ENCODE data around the gene ARSK.

Gene ARSK

DNA sequence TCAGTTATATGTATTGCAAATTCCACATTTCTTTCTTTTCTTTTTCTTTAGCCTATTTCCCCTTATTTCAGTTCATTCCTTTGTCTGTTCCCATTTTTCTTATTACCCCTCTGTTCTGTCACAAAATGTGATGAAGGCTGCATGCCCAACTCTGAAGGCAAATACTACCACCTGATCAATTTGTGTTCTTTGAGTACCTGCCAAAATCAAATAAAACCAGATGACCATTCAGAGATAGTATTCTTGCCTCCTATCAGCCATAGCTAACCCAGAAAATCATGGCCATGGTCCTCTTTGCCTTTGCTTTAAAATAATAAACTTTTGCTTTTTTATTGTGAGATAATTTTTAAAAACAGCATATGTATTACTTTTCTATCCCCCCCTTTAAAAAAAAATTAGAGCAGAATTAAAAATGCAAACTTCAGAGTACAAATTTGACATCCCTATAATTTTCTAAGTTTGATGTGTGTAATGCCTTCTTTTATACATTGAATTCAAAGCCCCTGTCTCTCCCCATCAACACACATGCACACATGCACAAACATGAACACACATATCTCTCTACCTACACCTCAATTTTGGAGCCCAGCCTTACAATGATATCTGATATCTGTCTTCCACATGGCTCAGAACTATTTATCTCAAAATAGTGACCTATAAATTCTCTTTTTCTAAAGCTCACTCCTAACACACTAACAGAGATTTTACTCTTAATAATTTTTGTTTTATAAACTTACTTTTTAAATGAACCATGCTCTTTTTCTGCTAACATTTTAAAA, 95.1 kb downstream of the ARSK start:
- ChIA-PET CTCF (interaction anchor here (0.7 to 6.8 kb wide), 3 partner anchors 14 to 298 kb away, joined by 3 to 44 read pairs (median 4); no protein-coding TSS in a partner anchor), POLR2A (no interaction called here)
- TF ChIP-seq ZNF701 (tag by site-specific recombination; IDR thresholded peaks at IDR 0.05) = no peak
- no peak for TF ChIP-seq EGR2 (tag by site-specific recombination; IDR thresholded peaks at IDR 0.05; ENCODE audit: low read depth)
- TF ChIP-seq, protein P1, sequence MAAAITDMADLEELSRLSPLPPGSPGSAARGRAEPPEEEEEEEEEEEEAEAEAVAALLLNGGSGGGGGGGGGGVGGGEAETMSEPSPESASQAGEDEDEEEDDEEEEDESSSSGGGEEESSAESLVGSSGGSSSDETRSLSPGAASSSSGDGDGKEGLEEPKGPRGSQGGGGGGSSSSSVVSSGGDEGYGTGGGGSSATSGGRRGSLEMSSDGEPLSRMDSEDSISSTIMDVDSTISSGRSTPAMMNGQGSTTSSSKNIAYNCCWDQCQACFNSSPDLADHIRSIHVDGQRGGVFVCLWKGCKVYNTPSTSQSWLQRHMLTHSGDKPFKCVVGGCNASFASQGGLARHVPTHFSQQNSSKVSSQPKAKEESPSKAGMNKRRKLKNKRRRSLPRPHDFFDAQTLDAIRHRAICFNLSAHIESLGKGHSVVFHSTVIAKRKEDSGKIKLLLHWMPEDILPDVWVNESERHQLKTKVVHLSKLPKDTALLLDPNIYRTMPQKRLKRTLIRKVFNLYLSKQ (tag by site-specific recombination; IDR thresholded peaks at IDR 0.05; ENCODE audit: borderline replicate concordance) = no peak
- no peak for TF ChIP-seq FEZF1 (tag by site-specific recombination; IDR thresholded peaks at IDR 0.05)
- no peak for TF ChIP-seq ZNF629 (tag by site-specific recombination; IDR thresholded peaks at IDR 0.05)
- TF ChIP-seq, protein P2, sequence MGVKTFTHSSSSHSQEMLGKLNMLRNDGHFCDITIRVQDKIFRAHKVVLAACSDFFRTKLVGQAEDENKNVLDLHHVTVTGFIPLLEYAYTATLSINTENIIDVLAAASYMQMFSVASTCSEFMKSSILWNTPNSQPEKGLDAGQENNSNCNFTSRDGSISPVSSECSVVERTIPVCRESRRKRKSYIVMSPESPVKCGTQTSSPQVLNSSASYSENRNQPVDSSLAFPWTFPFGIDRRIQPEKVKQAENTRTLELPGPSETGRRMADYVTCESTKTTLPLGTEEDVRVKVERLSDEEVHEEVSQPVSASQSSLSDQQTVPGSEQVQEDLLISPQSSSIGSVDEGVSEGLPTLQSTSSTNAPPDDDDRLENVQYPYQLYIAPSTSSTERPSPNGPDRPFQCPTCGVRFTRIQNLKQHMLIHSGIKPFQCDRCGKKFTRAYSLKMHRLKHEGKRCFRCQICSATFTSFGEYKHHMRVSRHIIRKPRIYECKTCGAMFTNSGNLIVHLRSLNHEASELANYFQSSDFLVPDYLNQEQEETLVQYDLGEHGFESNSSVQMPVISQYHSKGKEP (tag by site-specific recombination; IDR thresholded peaks at IDR 0.05) = no peak
- no peak for TF ChIP-seq GLI4 (tag by site-specific recombination; IDR thresholded peaks at IDR 0.05)
- no peak for TF ChIP-seq TCF7L2 (IDR thresholded peaks at IDR 0.05; ENCODE audit: borderline replicate concordance, low read depth, low read length)
- TF ChIP-seq ZNF138 (tag by site-specific recombination; IDR thresholded peaks at IDR 0.05; ENCODE audit: borderline replicate concordance) = no peak
- no peak for TF ChIP-seq ZNF302 (tag by site-specific recombination; IDR thresholded peaks at IDR 0.05; ENCODE audit: low read depth)
- no peak for TF ChIP-seq ZNF792 (tag by site-specific recombination; IDR thresholded peaks at IDR 0.05)
- TF ChIP-seq GLIS1 (tag by site-specific recombination; IDR thresholded peaks at IDR 0.05) = no peak
- TF ChIP-seq ZNF501 (tag by site-specific recombination; IDR thresholded peaks at IDR 0.05) = no peak
- TF ChIP-seq SCRT1 (tag by site-specific recombination; IDR thresholded peaks at IDR 0.05; ENCODE audit: borderline replicate concordance) = no peak
- no peak for TF ChIP-seq ZNF670 (tag by site-specific recombination; IDR thresholded peaks at IDR 0.05; ENCODE audit: low read depth)
- TF ChIP-seq ZNF571 (tag by site-specific recombination; IDR thresholded peaks at IDR 0.05) = no peak
- TF ChIP-seq ZNF707 (tag by site-specific recombination; IDR thresholded peaks at IDR 0.05) = no peak
- TF ChIP-seq ZFP69B (tag by site-specific recombination; IDR thresholded peaks at IDR 0.05) = no peak
- TF ChIP-seq ZNF24 (tag by site-specific recombination; IDR thresholded peaks at IDR 0.05) = no peak
- TF ChIP-seq ZBTB21 (tag by site-specific recombination; IDR thresholded peaks at IDR 0.05) = no peak
- Histone ChIP-seq H3K9me3 (ENCODE audit: control insufficient read depth, insufficient read depth, low read depth, low read length) (no peaks in the 10 kb centered on the region), H3K27ac (ENCODE audit: extremely low read depth, low read depth, low read length) (no peak overlapping the region), H3K36me3 (ENCODE audit: control insufficient read depth in 2 of 2, insufficient read depth in 1 of 2, low read length in 2 of 2) (peaks cover 0 to 8% of the 10 kb centered on the region in 2 experiments; a peak in 1 of 3 replicates), H3K4me3 (ENCODE audit: low read depth, low read length) (no peak overlapping the region), H3K4me1 (ENCODE audit: control insufficient read depth, insufficient read depth, low read length) (peaks cover 5% of the 10 kb centered on the region; the same call in 1 of the 2 replicates)

GRCh38 chr5:95652849-95653248, 97.9 kb downstream of the ARSK start:
- Histone ChIP-seq H3K4me3 (ENCODE audit: low read depth, low read length) (no peak overlapping the region), H3K36me3 (ENCODE audit: control insufficient read depth in 2 of 2, insufficient read depth in 1 of 2, low read length in 2 of 2) (peaks cover 0 to 8% of the 10 kb centered on the region in 2 experiments; a peak in 1 of 3 replicates), H3K27ac (ENCODE audit: extremely low read depth, low read depth, low read length) (no peak overlapping the region), H3K9me3 (ENCODE audit: control insufficient read depth, insufficient read depth, low read depth, low read length) (no peaks in the 10 kb centered on the region), H3K4me1 (ENCODE audit: control insufficient read depth, insufficient read depth, low read length) (peaks cover 1% of the 10 kb centered on the region; the same call in 1 of the 2 replicates)
- TF ChIP-seq ZNF292 (tag by site-specific recombination; IDR thresholded peaks at IDR 0.05; ENCODE audit: borderline replicate concordance, low read depth) (no peak), ZNF544 (tag by site-specific recombination; IDR thresholded peaks at IDR 0.05) (no peak), ZNF114 (tag by site-specific recombination; IDR thresholded peaks at IDR 0.05) (no peak), ZNF426 (tag by site-specific recombination; IDR thresholded peaks at IDR 0.05) (no peak), ZNF239 (tag by site-specific recombination; IDR thresholded peaks at IDR 0.05) (no peak), ZNF830 (tag by site-specific recombination; IDR thresholded peaks at IDR 0.05; ENCODE audit: low read depth) (no peak)
- TF ChIP-seq, protein P3, sequence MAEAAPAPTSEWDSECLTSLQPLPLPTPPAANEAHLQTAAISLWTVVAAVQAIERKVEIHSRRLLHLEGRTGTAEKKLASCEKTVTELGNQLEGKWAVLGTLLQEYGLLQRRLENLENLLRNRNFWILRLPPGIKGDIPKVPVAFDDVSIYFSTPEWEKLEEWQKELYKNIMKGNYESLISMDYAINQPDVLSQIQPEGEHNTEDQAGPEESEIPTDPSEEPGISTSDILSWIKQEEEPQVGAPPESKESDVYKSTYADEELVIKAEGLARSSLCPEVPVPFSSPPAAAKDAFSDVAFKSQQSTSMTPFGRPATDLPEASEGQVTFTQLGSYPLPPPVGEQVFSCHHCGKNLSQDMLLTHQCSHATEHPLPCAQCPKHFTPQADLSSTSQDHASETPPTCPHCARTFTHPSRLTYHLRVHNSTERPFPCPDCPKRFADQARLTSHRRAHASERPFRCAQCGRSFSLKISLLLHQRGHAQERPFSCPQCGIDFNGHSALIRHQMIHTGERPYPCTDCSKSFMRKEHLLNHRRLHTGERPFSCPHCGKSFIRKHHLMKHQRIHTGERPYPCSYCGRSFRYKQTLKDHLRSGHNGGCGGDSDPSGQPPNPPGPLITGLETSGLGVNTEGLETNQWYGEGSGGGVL (tag by site-specific recombination; IDR thresholded peaks at IDR 0.05) = no peak
- POLR2A ChIA-PET = no interaction called here
- CTCF ChIA-PET = interaction anchor here (0.7 to 6.8 kb wide), 3 partner anchors 9 to 92 kb away, joined by 4 to 44 read pairs (median 5); no protein-coding TSS in a partner anchor

Data from HEK293 (cell line).